H1 (cell line): ENCODE results near the gene TRMT61A. TPM values are rescaled to one million over a fixed set of nuclear protein-coding genes. Genes with fewer than 3 reads are reported as not detected.

Source experiments
- E2F6 ChIP-seq: IDR thresholded peaks from 2 replicates; pipeline ENCODE4 v1.6.1; 2012; ENCODE audit warnings: inconsistent platforms
- FOSL1 ChIP-seq: IDR thresholded peaks from 2 replicates; pipeline ENCODE4 v1.6.1; 2011; ENCODE audit warnings: mild to moderate bottlenecking, low read depth, low read length, moderate library complexity; ENCODE audit not compliant: insufficient read depth
- POU5F1 ChIP-seq: IDR thresholded peaks from 2 replicates; pipeline ENCODE4 v1.6.1; 2011; ENCODE audit warnings: low read depth, mild to moderate bottlenecking, low read length, moderate library complexity
- SRF ChIP-seq: IDR thresholded peaks from 2 replicates; pipeline ENCODE4 v1.6.1; 2011; ENCODE audit warnings: mild to moderate bottlenecking, low read depth, low read length, moderate library complexity
- polyA plus RNA-seq, 7 experiments: library from polyadenylated mRNA; depleted of rRNA in 3 of 7; stranded (reverse) in 5 of 7; unstranded in 2 of 7; fragments of >200 nt in 5 of 7; fragments of 200-250 nt in 2 of 7; gene quantifications; 1 replicate in 5 of 7; 2 replicates in 1 of 7; 4 replicates in 1 of 7; pipeline versions ENCODE4 v1.2.1 to v1.2.3, GENCODE V29; 2011 to 2013; ENCODE audit warnings: missing spikeins in 2 of 7, mixed read lengths in 2 of 7
- total RNA-seq: library from RNA; stranded (reverse); fragmentation: NEBNext Ultra II Directional; extraction: Animal tissue kit (Norgen Biotek cat#: 25700); gene quantifications from 2 replicates; pipeline ENCODE4 v1.2.1, GENCODE V29; 2021

The TRMT61A gene
- total and polyA plus RNA-seq, 2 of the 8 experiments (the other 6 are each of a cell fraction or from before 2014, with no cell fraction given) = 15.8 to 19.0 TPM

- no peak for TF ChIP-seq E2F6
- no peak for TF ChIP-seq POU5F1
- no peak for TF ChIP-seq FOSL1
- no peak for TF ChIP-seq SRF
- TF ChIP-seq, all 59 proteins: peak for 0
These were observed 2.6 kb upstream of the TRMT61A start (continued) for GRCh38 chr14:103526247-103526913.
